ENCODE measurements around the gene BTRC. TPM values are rescaled to one million over a fixed set of nuclear protein-coding genes. Genes with fewer than 3 reads are reported as not detected.

BTRC gene
- total RNA-seq, 1 donor from 2014 or later: 0.96 TPM

DNA sequence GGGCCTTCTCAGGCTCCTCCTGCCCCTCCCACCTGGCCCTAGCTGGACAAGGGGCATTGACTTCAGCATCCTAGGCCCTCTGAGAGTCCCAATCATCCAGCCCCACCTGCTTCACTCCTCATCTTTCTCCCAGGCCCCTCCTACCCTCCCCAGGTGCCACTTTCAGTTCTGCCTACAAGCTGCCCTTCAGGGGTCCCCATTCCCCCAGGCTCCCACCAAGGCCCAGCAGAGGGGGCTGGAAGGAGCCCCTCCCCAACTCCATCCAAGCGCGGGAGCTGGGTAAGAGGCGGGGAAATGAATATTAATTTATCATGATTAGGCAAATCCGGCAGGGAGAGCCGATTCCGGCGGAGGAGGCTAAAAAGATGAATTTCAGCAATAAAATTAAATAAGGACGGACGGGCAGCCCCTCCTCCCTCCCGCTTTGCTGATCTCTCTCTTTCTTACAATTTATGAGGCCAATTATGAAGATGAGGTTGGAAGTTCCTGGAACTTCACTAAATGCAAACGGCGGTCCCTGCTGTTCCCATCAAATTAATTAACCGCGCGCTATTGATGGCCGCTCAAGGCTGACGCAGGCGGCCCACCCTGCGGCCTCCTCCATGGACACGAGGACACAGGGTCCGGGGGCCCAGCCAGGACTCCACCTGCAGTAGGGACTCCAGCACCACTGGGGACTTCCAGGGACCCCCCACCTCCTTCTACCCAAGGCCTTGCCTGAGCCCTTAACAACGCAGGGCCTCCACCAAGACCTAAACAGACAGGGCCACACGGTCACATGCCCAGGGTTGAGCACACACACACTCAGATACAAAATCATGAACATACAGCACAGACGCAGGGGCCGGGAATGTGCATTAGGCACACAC lies 220.2 kb downstream of the BTRC start:
- TF ChIP-seq, protein P1, sequence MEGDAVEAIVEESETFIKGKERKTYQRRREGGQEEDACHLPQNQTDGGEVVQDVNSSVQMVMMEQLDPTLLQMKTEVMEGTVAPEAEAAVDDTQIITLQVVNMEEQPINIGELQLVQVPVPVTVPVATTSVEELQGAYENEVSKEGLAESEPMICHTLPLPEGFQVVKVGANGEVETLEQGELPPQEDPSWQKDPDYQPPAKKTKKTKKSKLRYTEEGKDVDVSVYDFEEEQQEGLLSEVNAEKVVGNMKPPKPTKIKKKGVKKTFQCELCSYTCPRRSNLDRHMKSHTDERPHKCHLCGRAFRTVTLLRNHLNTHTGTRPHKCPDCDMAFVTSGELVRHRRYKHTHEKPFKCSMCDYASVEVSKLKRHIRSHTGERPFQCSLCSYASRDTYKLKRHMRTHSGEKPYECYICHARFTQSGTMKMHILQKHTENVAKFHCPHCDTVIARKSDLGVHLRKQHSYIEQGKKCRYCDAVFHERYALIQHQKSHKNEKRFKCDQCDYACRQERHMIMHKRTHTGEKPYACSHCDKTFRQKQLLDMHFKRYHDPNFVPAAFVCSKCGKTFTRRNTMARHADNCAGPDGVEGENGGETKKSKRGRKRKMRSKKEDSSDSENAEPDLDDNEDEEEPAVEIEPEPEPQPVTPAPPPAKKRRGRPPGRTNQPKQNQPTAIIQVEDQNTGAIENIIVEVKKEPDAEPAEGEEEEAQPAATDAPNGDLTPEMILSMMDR (IDR thresholded peaks at IDR 0.05): no peak
- Histone ChIP-seq H3K36me3 (peaks cover 9 to 32% of the 10 kb centered on the region in 2 donors), H3K4me3 (no peak overlapping the region), H3K27me3 (no peaks in the 10 kb centered on the region), H3K9me3 (peaks cover 0 to 7% of the 10 kb centered on the region in 2 donors), H3K27ac (no peak overlapping the region), H3K4me1 (peaks cover 0 to 11% of the 10 kb centered on the region in 2 donors)
- intact Hi-C loops (cut with DNase I): loop anchor here (5.0 kb wide), 1 partner anchor 222 kb away; the partner anchor contains the start of gene BTRC
- DNase-seq (ENCODE audit: low spot score in 2 of 2): no peak

DNA sequence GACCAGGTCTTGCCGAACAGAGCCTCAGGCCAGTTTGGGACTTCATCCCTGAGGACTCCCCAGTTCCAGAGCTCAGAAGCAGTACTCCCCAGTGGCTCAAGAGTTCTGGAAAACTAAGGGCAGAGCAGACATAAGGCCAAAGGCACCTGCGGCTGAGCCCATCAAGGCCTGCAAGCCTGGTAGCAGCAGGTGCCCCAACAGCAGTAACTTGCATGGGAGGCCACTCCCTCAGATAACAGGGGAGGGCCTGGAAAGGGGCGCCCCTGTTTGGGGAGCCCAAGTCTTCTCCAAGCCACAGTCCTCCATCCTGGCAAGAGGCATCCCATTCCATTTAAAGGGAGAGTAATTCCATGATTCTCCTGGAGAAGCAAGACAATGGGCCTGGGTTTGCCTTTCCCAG lies 221.1 kb downstream of the BTRC start:
- no peak overlapping the region for H3K4me3 ChIP-seq
- DNase-seq (ENCODE audit: low spot score in 2 of 2): no peak
- peaks cover 18 to 42% of the 10 kb centered on the region in 2 donors for H3K36me3 ChIP-seq
- intact Hi-C loops (cut with DNase I): no loop called here
- H3K4me1 ChIP-seq: peaks cover 0 to 4% of the 10 kb centered on the region in 2 donors
- H3K27ac ChIP-seq: no peak overlapping the region
- TF ChIP-seq, protein P1 (IDR thresholded peaks at IDR 0.05): no peak
- H3K27me3 ChIP-seq: no peaks in the 10 kb centered on the region
- H3K9me3 ChIP-seq: peaks cover 0 to 7% of the 10 kb centered on the region in 2 donors

DNA sequence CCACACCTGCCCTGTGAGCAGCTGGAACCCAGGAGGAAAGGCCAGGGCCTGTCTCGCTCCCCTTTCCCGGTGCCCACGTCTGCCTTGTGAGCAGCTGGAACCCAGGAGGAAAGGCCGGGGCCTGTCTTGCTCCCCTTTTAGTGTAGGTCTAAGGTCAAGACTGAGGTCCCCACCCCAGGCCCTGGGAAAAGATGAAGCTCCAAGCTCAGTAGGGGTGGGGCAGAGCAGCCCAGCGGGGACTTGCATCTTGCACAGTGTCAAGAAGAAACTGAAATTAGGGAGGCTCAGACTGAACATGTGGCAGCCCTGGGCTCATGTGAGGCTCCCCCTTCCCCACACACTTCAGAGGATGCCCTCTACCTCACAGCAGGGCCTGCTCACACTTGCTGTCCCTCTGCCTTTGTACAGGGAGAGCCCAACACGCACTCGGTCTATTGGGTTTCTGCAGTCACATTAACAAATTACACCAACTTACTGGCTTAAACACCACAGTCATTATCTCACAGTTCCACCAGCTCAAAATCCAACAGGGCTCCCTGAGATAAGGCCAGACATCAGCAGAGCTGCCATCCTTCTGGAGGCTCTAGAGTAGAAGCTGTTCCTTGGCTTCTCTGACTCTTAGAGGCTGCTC lies 221.7 kb downstream of the BTRC start:
- H3K4me1 ChIP-seq: no peaks in the 10 kb centered on the region
- intact Hi-C loops (cut with DNase I): no loop called here
- TF ChIP-seq, protein P1 (IDR thresholded peaks at IDR 0.05): no peak
- H3K27ac ChIP-seq: no peak overlapping the region
- peaks cover 23 to 48% of the 10 kb centered on the region in 2 donors for H3K36me3 ChIP-seq
- no peaks in the 10 kb centered on the region for H3K27me3 ChIP-seq
- H3K4me3 ChIP-seq: no peak overlapping the region
- no peak for DNase-seq (ENCODE audit: low spot score in 2 of 2)
- peaks cover 0 to 7% of the 10 kb centered on the region in 2 donors for H3K9me3 ChIP-seq

DNA sequence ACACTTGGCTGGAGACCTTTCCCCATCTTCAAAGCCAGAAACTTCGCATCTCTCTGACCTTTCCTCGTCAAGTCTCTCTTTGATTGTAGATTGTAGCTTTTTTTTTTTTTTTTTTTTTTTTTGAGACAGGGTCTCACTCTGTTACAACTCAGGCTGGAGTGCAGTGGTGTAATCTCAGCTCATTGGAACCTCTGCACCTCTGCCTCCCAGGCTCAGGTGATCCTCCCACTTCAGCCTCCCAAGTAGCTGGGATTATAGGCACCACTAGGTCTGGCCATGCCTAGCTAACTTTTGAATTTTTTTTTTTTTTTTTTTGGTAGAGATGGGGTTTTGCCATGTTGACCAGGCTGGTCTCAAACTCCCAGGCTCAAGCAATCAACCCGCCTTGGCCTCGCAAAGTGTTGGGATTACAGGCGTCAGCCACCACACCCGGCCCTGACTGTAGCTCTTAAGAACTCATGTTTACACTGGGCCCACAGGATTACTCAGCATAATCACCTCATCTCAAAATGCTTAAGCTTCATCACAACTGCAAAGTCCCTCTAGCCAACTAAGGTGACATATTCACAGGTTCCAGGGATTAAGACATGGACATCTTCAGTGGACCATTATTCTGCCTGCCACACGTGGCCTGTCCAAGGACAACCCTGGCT lies 222.4 kb downstream of the BTRC start:
- DNase-seq (ENCODE audit: low spot score in 2 of 2): no peak
- TF ChIP-seq, protein P1 (IDR thresholded peaks at IDR 0.05): no peak
- no peaks in the 10 kb centered on the region for H3K27me3 ChIP-seq
- peaks cover 0 to 7% of the 10 kb centered on the region in 2 donors for H3K9me3 ChIP-seq
- H3K36me3 ChIP-seq: peaks cover 23 to 55% of the 10 kb centered on the region in 2 donors
- H3K27ac ChIP-seq: no peak overlapping the region
- no peaks in the 10 kb centered on the region for H3K4me1 ChIP-seq
- H3K4me3 ChIP-seq: no peak overlapping the region
- intact Hi-C loops (cut with DNase I): no loop called here

DNA sequence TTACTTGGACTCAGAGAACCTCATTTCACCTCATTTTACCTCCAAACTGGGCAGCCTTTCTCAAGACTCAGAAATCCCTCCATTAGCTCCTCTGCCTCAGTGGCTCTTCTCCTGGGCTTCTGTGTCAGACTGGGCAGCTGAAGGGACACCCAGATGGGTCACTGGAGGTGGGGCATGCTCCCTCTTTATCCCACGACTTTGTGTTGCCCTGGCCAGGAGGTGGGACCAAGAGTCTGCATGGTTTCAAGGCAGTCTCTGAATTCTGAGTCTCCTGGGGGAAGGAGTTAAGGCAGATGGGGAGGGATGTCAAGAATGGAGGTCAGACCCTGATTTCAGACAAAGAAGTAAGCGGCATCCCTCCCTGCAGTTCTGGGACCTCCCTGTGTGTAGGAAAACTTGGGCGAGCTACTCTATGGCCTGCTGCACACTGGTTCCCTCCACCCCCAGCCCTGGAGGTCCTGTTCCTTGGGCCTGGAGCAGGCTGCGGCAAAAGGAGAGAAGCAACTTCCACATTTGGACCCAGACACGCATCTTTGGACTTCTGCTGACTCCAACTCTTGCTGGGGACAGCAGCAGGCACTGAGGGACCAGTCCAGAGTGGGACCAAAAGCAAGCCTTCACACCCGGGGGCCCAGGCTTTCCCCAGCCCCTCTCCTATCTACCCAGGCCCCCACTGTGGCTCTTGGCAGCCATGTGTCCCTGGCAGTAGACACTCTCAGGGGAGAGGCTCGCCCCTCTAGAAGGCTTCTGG lies 223.3 kb downstream of the BTRC start:
- H3K27me3 ChIP-seq: no peaks in the 10 kb centered on the region
- intact Hi-C loops (cut with DNase I): no loop called here
- H3K4me1 ChIP-seq: no peaks in the 10 kb centered on the region
- peaks cover 29 to 64% of the 10 kb centered on the region in 2 donors for H3K36me3 ChIP-seq
- TF ChIP-seq, protein P1 (IDR thresholded peaks at IDR 0.05): no peak
- no peak overlapping the region for H3K4me3 ChIP-seq
- no peak overlapping the region for H3K27ac ChIP-seq
- peaks cover 0 to 7% of the 10 kb centered on the region in 2 donors for H3K9me3 ChIP-seq
- DNase-seq (ENCODE audit: low spot score in 2 of 2): no peak

All from ascending aorta (tissue), 2 donors.